Spleen (tissue), 7 donors: ENCODE data around the gene TSNAX.

Experiments used
- CTCF ChIP-seq, 11 experiments: fragments of 200-600 bp in 7 of 11; fragments of 450-650 bp in 4 of 11; sonication (generic) in 4 of 11; IDR thresholded peaks in 8 of 11; conservative IDR thresholded peaks in 3 of 11; 1 replicate in 7 of 11; 2 replicates in 4 of 11; pipeline versions ENCODE4 v1.4.0 to v1.8.0; 2016 to 2021; ENCODE audit warnings: antibody characterized with exemption in 11 of 11, inconsistent platforms in 4 of 11, mild to moderate bottlenecking in 1 of 11
- POLR2A ChIP-seq, 3 donors: fragments of 450-650 bp; IDR thresholded peaks; one replicate each; pipeline ENCODE4 v1.5.1; 2017; ENCODE audit warnings: antibody characterized with exemption in 3 of 3, mild to moderate bottlenecking in 1 of 3
- POLR2AphosphoS5 ChIP-seq, 3 donors: sonication (generic); formaldehyde crosslinking; IDR thresholded peaks; one replicate each; pipeline ENCODE4 v1.5.1; 2017; ENCODE audit warnings: antibody characterized with exemption in 3 of 3
- donor health status: DM: no; HTN: no; CAD: no; lungs with moderate emphysema.
- donor health status: DM: no; HTN: no; CAD: no.
- donor health status: DM: no; HTN: no; CAD: no.

- TF ChIP-seq CTCF (IDR thresholded peaks at IDR 0.05 in 8 of 11, conservative IDR thresholded peaks at IDR 0.05 in 3 of 11) (no peak), POLR2A (IDR thresholded peaks at IDR 0.05) (no peak), POLR2AphosphoS5 (IDR thresholded peaks at IDR 0.05) (no peak)
Measured at GRCh38 chr1:231500666-231501065, 27.8 kb upstream of the TSNAX start.
